ENCODE measurements around the gene CHMP2A.

Gene CHMP2A

DNA sequence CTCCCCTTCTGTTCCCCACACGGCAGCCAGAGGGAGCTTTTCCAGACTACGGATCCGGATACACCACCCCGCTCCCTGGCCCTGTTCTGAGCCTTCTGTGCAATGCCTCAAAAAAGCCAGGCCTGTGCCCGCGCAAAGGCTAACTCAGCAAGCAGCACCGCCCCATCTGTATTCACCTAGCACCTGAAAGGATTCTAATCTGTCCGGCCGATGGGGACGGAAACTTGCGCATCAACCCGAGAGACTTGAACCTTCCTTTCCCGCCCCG is 35.9 kb downstream of the CHMP2A start:
- Histone ChIP-seq H3K4me2 (ENCODE audit: low read depth, low read length, poor library complexity, severe bottlenecking) (peak overlapping the region; percentile 85), H3K79me2 (ENCODE audit: insufficient read depth, low read length) (peaks cover 15% of the 10 kb centered on the region), H3K4me3 (ENCODE audit: insufficient read depth, low read length, poor library complexity, severe bottlenecking) (peak overlapping the region; percentile 73), H3K9me2 (replicated peaks; ENCODE audit: insufficient read depth, low read length) (no peaks in the 10 kb centered on the region), H3K27me3 (ENCODE audit: low read length) (no peaks in the 10 kb centered on the region), H3K9me3 (ENCODE audit: insufficient read depth, low read length) (no peaks in the 10 kb centered on the region), H3K27ac (ENCODE audit: low read depth, low read length) (peak overlapping the region; percentile 84), H3F3A (ENCODE audit: insufficient read depth) (peaks cover 16% of the 10 kb centered on the region), H3K36me3 (ENCODE audit: low read length) (no peaks in the 10 kb centered on the region), H4K20me1 (ENCODE audit: low read depth, low read length) (no peaks in the 10 kb centered on the region), H2AFZ (ENCODE audit: low read depth, low read length, severe bottlenecking) (peak overlapping the region; percentile 37), H3K9ac (ENCODE audit: low read length) (peak overlapping the region; percentile 96)
- no peak for TF ChIP-seq EZH2phosphoT487 (conservative IDR thresholded peaks at IDR 0.05; ENCODE audit: low read length)
- no peak for TF ChIP-seq CTCF (IDR thresholded peaks at IDR 0.05; ENCODE audit: insufficient read depth, low read length, poor library complexity, severe bottlenecking)

DNA sequence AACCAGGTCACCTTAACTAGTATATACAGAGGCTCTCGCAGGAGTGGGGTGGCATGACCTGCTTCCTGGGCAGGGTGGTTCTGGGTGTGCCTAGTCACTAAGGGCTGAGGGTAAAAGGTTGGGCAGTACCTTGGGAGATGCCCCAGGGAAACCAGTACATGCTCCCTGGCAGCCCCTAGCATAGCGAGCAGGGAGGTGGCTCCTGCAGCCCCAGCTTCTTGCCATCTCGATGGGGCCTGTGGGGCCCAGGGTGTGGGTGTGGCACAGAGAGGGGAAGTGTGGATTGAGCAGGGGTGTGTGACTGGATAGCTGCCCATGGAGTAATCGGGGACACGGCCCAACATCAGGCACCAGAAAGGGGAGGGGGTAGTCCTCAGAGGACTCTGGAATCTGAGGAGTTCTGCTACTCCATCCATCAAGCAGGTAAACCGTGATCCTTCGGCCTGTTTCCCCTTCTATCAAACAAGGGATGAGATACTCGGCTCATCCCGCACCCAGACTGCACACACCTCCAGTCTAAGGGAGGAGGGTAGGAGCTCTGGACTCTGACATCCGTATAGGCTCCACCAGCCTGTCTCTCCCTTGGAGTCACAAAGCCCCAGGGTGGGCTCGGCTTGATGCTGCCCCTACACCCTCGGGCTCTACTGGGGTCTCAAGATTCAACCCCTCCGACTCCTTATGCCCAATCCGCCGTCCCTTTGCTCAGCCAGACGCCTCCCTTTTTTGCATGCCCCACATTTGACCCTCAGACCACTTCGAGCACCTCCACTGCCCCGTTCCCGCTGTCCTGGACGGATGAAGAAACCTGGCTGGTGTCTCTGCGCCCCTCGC is 36.4 kb downstream of the CHMP2A start:
- H3K27ac ChIP-seq (ENCODE audit: low read depth, low read length): peak overlapping the region; percentile 84
- H3K9ac ChIP-seq (ENCODE audit: low read length): peak overlapping the region; percentile 96
- TF ChIP-seq CTCF (IDR thresholded peaks at IDR 0.05; ENCODE audit: insufficient read depth, low read length, poor library complexity, severe bottlenecking): no peak
- peak overlapping the region; percentile 85 for H3K4me2 ChIP-seq (ENCODE audit: low read depth, low read length, poor library complexity, severe bottlenecking)
- H3K9me3 ChIP-seq (ENCODE audit: insufficient read depth, low read length): no peaks in the 10 kb centered on the region
- no peaks in the 10 kb centered on the region for H3K36me3 ChIP-seq (ENCODE audit: low read length)
- H3K4me3 ChIP-seq (ENCODE audit: insufficient read depth, low read length, poor library complexity, severe bottlenecking): peak overlapping the region; percentile 73
- peak overlapping the region; percentile 37 for H2AFZ ChIP-seq (ENCODE audit: low read depth, low read length, severe bottlenecking)
- no peaks in the 10 kb centered on the region for H4K20me1 ChIP-seq (ENCODE audit: low read depth, low read length)
- peaks cover 15% of the 10 kb centered on the region for H3K79me2 ChIP-seq (ENCODE audit: insufficient read depth, low read length)
- no peaks in the 10 kb centered on the region for H3K9me2 ChIP-seq (replicated peaks; ENCODE audit: insufficient read depth, low read length)
- H3F3A ChIP-seq (ENCODE audit: insufficient read depth): peaks cover 16% of the 10 kb centered on the region
- H3K27me3 ChIP-seq (ENCODE audit: low read length): no peaks in the 10 kb centered on the region

DNA sequence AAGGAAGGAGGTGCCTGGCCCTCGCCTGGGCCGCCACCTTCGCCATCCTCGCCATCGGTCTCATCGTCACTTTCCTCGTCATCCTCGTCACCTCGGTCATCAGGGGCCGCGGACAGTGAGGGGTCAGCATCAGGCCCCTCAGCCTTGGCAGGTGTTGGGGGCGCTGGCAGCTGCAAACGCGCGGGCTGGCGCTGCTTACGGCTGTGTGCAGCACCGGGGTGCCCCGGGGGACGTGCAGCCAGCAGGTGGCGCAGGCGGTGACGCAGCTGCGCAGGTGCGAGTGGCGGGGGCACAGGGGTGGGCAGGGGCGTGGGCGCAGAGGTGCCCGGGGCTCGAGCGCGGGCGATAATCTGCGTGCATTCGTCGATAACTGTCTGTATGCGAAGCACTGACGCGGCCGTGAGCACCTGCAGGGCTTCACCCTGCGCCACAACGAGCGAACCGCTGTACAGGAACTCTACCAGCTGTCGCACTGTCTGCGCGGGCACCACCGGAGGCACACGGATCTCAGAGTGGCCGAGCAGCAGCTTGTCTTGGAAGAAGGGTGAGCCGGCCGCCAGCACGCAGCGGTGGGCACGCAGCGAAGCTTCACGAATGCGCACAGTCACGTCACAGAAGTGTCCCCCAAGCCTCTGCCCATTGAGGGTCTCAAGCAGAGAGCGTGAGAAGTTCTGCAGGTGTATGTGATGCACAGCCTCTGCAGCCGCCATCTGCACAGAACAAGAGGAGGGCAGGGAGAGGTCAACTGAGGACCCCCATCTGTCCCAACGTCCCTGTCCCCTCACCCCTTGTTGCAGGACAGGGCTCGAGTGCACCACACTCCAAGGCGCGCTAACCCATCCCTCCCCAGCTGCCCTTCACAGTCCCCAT is 37.7 kb downstream of the CHMP2A start:
- H3K9ac ChIP-seq (ENCODE audit: low read length): no peak overlapping the region
- H3K4me2 ChIP-seq (ENCODE audit: low read depth, low read length, poor library complexity, severe bottlenecking): no peak overlapping the region
- H2AFZ ChIP-seq (ENCODE audit: low read depth, low read length, severe bottlenecking): no peak overlapping the region
- H3K27ac ChIP-seq (ENCODE audit: low read depth, low read length): no peak overlapping the region
- peaks cover 16% of the 10 kb centered on the region for H3F3A ChIP-seq (ENCODE audit: insufficient read depth)
- H3K79me2 ChIP-seq (ENCODE audit: insufficient read depth, low read length): peaks cover 15% of the 10 kb centered on the region
- H3K27me3 ChIP-seq (ENCODE audit: low read length): no peaks in the 10 kb centered on the region
- H3K9me3 ChIP-seq (ENCODE audit: insufficient read depth, low read length): no peaks in the 10 kb centered on the region
- H3K4me3 ChIP-seq (ENCODE audit: insufficient read depth, low read length, poor library complexity, severe bottlenecking): no peak overlapping the region
- TF ChIP-seq EZH2phosphoT487 (conservative IDR thresholded peaks at IDR 0.05; ENCODE audit: low read length): no peak
- no peak for TF ChIP-seq CTCF (IDR thresholded peaks at IDR 0.05; ENCODE audit: insufficient read depth, low read length, poor library complexity, severe bottlenecking)
- no peaks in the 10 kb centered on the region for H3K36me3 ChIP-seq (ENCODE audit: low read length)
- no peaks in the 10 kb centered on the region for H3K9me2 ChIP-seq (replicated peaks; ENCODE audit: insufficient read depth, low read length)
- H4K20me1 ChIP-seq (ENCODE audit: low read depth, low read length): no peaks in the 10 kb centered on the region

All from SU-DHL-6 (cell line).